ENCODE data around the gene RNF223.
A peak's percentile ranks its signal among the peaks of the same experiment; 100 is the strongest.
"Not testable (repeated sequence)": the region's sequence is repeated elsewhere in the genome, so short reads cannot be mapped to it uniquely, and the experiment has no call there.

Gene RNF223

GRCh38 chr1:1110561-1110971 is 36.5 kb upstream of the RNF223 start:
- no peak for DNase-seq

GRCh38 chr1:1109743-1110142 is 35.6 kb upstream of the RNF223 start:
- DNase-seq, result no peak

GRCh38 chr1:1106510-1107221 is 32.6 kb upstream of the RNF223 start:
- DNase-seq, result no peak

- not testable (repeated sequence) for DNase-seq
Observed at GRCh38 chr1:1104152-1104551, 30.0 kb upstream of the RNF223 start.

GRCh38 chr1:1101503-1101902 is 27.4 kb upstream of the RNF223 start:
- no peak for DNase-seq

GRCh38 chr1:1100296-1100695 is 26.2 kb upstream of the RNF223 start:
- DNase-seq, result no peak

GRCh38 chr1:1099506-1100183 is 25.5 kb upstream of the RNF223 start:
- no peak for DNase-seq

GRCh38 chr1:1098681-1099421 is 24.7 kb upstream of the RNF223 start:
- DNase-seq, result no peak

GRCh38 chr1:1096136-1096535 is 22.0 kb upstream of the RNF223 start:
- DNase-seq, result not testable (repeated sequence)

- DNase-seq, result no peak
Observed at GRCh38 chr1:1094981-1095380, 20.9 kb upstream of the RNF223 start.

- no peak for DNase-seq
Observed at GRCh38 chr1:1093610-1093943, 19.5 kb upstream of the RNF223 start.

- no peak for DNase-seq
Observed at GRCh38 chr1:1092894-1093609, 18.9 kb upstream of the RNF223 start.

- no peak for DNase-seq
Observed at GRCh38 chr1:1092149-1092855, 18.2 kb upstream of the RNF223 start.

- DNase-seq, result peak in 1 of 56 donors; percentile 41
Observed at GRCh38 chr1:1091344-1092148, 17.4 kb upstream of the RNF223 start.

GRCh38 chr1:1090424-1091343 is 16.6 kb upstream of the RNF223 start:
- DNase-seq, result no peak

- DNase-seq, result no peak
Observed at GRCh38 chr1:1089731-1090423, 15.8 kb upstream of the RNF223 start.

GRCh38 chr1:1088801-1089680 is 14.9 kb upstream of the RNF223 start:
- no peak for DNase-seq
